Measurements from ENCODE around the gene PLCG2.

PLCG2 gene

GRCh38 chr16:81841722-81842121 is 62.6 kb downstream of the PLCG2 start:
- no peak for DNase-seq (ENCODE audit: low read depth in 1 of 2, low spot score in 1 of 2)

GRCh38 chr16:81842564-81843242 is 63.6 kb downstream of the PLCG2 start:
- DNase-seq (ENCODE audit: low read depth in 1 of 2, low spot score in 1 of 2), result no peak

- no peak for DNase-seq (ENCODE audit: low read depth in 1 of 2, low spot score in 1 of 2)
Observed at GRCh38 chr16:81843243-81843582, 64.1 kb downstream of the PLCG2 start.

GRCh38 chr16:81843683-81844082 is 64.6 kb downstream of the PLCG2 start:
- no peak for DNase-seq (ENCODE audit: low read depth in 1 of 2, low spot score in 1 of 2)

GRCh38 chr16:81846105-81846504 is 67.0 kb downstream of the PLCG2 start:
- no peak for DNase-seq (ENCODE audit: low read depth in 1 of 2, low spot score in 1 of 2)

- no peak for DNase-seq (ENCODE audit: low read depth in 1 of 2, low spot score in 1 of 2)
Observed at GRCh38 chr16:81848306-81848853, 69.3 kb downstream of the PLCG2 start.

GRCh38 chr16:81850197-81850944 is 71.3 kb downstream of the PLCG2 start:
- DNase-seq (ENCODE audit: low read depth in 1 of 2, low spot score in 1 of 2), result no peak

GRCh38 chr16:81852347-81852746 is 73.3 kb downstream of the PLCG2 start:
- no peak for DNase-seq (ENCODE audit: low read depth in 1 of 2, low spot score in 1 of 2)

GRCh38 chr16:81855552-81856153 is 76.6 kb downstream of the PLCG2 start:
- no peak for DNase-seq (ENCODE audit: low read depth in 1 of 2, low spot score in 1 of 2)

GRCh38 chr16:81860287-81861266 is 81.5 kb downstream of the PLCG2 start:
- no peak for DNase-seq (ENCODE audit: low read depth in 1 of 2, low spot score in 1 of 2)

- no peak for DNase-seq (ENCODE audit: low read depth in 1 of 2, low spot score in 1 of 2)
Observed at GRCh38 chr16:81861503-81861902, 82.4 kb downstream of the PLCG2 start.

- no peak for DNase-seq (ENCODE audit: low read depth in 1 of 2, low spot score in 1 of 2)
Observed at GRCh38 chr16:81861915-81862314, 82.8 kb downstream of the PLCG2 start.

GRCh38 chr16:81863630-81864352 is 84.7 kb downstream of the PLCG2 start:
- no peak for DNase-seq (ENCODE audit: low read depth in 1 of 2, low spot score in 1 of 2)

- DNase-seq (ENCODE audit: low read depth in 1 of 2, low spot score in 1 of 2), result no peak
Observed at GRCh38 chr16:81864646-81865382, 85.7 kb downstream of the PLCG2 start.

GRCh38 chr16:81866820-81867440 is 87.8 kb downstream of the PLCG2 start:
- DNase-seq (ENCODE audit: low read depth in 1 of 2, low spot score in 1 of 2), result no peak

GRCh38 chr16:81868057-81868748 is 89.1 kb downstream of the PLCG2 start:
- DNase-seq (ENCODE audit: low read depth in 1 of 2, low spot score in 1 of 2), result no peak

- DNase-seq (ENCODE audit: low read depth in 1 of 2, low spot score in 1 of 2), result no peak
Observed at GRCh38 chr16:81869326-81869725, 90.2 kb downstream of the PLCG2 start.

- DNase-seq (ENCODE audit: low read depth in 1 of 2, low spot score in 1 of 2), result no peak
Observed at GRCh38 chr16:81873206-81873605, 94.1 kb downstream of the PLCG2 start.
